HG03575 (cell line): ENCODE results near the gene MTIF2.
"Not testable (repeated sequence)": the region's sequence is repeated elsewhere in the genome, so short reads cannot be mapped to it uniquely, and the experiment has no call there.

Experiments used
- ATAC-seq: cut with Tn5 transposase; IDR thresholded peaks from one replicate; pipeline ENCODE4 v1.9.1; 2021; ENCODE audit not compliant: unreplicated experiment, insufficient number of reproducible peaks, low FRiP score; ENCODE audit errors: extremely low read depth

Gene MTIF2

DNA sequence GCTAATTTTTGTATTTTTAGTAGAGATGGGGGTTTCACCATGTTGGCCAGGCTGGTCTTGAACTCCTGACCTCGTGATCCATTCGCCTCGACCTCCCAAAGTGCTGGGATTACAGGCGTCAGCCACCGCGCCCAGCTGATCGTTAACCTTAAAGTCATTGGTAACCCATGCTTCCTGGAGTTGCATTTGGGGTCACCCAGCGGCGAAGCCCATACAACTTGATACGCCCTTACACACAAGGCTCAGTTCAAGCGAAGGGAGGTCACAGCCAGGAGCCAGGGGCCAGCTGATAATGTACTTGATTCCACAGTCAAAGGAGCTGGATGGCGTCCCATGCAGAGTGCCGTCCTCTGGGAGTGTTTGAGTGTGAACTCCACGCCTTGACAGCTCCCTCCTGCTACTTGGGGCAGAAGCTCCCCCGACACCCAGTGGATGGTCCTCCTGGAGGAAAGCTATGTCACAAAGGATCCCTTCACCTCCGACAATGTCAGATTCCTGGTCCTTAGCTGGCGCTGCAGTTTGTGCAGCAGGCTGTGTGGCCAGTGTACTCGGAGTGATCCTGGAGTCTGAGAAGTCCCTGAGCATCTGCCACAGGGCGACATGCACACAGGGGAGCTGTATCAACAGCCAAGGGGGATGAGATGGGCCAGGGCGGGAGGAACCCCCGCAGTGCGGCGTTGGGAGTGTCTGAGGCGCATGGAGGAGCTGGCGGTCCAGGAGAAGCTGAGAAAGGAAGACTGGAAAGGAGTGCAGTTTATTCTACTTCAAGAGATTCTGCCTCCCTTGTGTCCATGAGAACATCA lies 44.9 kb downstream of the MTIF2 start:
- no peak for ATAC-seq

DNA sequence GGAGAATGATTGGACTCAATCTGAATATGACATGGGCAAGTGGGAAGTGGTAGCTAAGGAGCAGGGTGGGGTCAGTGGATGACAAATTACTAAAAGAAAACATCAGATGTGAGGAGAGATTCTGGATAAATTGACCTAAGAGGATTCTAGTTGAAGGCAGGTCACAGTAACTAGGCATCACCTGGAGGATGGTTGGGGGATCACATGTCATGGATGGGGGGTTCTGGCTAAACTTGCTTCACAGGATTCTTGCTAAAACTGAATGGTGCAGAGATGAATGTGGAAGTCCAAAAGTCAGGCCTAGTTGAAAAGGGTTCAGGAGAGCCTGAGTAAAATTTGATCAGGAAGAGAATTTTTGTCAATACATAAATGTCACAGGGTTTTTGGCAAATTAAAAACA lies 55.2 kb downstream of the MTIF2 start:
- ATAC-seq = no peak

DNA sequence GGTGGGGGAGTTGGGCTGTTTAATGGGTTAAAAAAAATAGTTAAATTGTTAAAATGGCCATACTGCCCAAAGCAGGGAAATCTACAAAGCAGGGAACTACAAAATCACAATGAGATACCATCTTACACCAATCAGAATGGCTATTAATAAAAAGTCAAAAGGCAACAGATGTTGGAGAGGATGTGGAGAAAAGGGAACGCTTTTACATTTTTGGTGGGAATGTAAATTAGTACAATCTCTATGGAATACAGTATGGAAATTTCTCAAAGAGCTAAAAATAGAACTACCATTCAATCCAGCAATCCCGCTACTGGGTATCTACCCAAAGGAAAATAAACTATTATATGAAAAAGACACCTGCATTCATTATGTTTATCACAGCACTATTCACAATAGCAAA lies 64.1 kb downstream of the MTIF2 start:
- ATAC-seq = no peak

DNA sequence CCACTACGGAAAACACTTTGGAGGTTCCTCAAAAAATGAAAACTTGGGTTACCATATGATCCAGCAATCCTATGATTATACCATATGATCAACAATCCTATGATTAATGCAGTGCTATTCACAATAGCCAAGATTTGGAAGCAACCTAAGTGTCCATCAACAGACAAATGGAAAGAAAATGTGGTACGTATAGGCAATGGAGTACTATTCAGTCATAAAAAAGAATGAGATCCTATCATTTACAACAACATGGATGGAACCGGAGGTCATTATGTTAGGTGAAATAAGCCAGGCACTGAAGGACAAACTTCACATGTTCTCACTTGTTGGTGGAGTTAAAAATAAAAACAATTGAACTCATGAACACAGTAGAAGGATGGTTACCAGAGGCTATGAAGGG lies 64.5 kb downstream of the MTIF2 start:
- no peak for ATAC-seq

DNA sequence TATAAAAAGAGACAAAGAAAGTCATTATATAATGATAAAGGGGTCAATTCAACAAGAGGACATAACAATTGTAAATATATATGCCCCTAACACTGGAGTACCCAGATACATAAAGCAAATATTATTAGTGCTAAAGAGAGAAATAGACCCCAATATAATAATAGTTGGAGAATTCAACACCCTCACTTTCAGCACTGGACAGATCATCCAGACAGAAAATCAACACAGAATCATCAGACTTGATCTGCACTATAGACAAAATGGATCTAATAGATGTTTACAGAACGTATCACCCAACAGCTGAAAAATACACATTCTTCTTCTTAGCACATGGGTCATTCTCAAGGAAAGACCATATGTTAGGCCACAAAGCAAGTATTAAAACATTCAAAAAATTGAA lies 68.6 kb downstream of the MTIF2 start:
- no peak for ATAC-seq

DNA sequence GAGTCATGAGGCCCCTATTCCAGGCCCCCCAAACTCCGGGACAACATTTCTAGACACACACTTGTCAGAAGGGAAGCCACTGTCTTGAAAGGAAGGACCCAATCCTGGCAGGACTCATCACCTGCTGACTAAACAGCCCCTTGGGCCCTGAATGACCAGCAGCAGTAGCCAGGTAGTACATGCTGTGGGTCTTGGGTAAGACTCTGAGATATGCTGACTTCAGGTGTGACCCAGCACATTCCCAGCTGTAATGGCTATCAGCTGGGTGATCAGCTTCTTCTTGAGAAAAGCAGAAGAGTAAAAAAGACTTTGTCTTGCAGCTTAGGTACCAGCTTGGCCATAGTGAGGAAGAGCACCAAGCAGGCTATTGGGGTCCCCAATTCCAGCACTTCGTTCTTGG lies 72.5 kb downstream of the MTIF2 start:
- no peak for ATAC-seq

DNA sequence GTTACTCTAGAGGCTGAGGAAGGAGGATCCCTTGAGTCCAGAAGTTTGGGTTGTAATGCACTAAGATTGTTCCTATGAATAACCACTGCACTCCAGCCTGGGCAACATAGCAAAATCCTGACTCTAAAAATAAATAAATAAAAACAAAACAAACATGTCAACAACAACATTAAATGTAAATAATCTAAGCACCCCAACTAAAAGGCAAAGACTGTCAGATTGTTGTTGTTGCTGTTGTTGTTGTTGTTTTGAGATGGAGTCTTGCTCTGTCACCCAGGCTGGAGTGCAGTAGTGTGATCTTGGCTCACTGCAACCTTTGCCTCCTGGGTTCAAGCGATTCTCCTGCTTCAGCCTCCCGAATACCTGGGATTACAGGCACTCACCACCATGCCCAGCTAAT lies 77.1 kb downstream of the MTIF2 start:
- ATAC-seq = not testable (repeated sequence)

DNA sequence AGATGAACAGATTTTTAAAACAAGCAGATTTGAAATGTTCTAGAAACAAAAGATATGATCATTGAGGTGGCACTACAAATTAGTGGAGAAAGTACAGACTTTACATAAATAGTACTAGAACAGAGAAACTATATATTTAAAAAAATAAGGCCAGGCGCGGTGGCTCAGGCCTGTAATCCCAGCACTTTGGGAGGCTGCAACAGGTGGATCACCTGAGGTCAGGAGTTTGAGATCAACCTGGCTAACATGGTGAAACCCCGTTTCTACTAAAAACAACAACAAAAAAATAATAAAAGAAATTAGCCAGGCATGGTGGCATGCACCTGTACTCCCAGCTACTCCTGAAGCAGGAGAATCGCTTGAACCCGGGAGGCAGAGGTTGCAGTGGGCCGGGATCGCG lies 82.2 kb downstream of the MTIF2 start:
- not testable (repeated sequence) for ATAC-seq
